GM21576 (cell line): Measurements from ENCODE around the gene TAS2R8.
"Not testable (repeated sequence)": the region's sequence is repeated elsewhere in the genome, so short reads cannot be mapped to it uniquely, and the experiment has no call there.

ENCODE experiments used
- ATAC-seq: cut with Tn5 transposase; IDR thresholded peaks from one replicate; pipeline ENCODE4 v1.9.1; 2021; ENCODE audit warnings: mild to moderate bottlenecking, moderate library complexity; ENCODE audit not compliant: unreplicated experiment

Gene TAS2R8, protein sequence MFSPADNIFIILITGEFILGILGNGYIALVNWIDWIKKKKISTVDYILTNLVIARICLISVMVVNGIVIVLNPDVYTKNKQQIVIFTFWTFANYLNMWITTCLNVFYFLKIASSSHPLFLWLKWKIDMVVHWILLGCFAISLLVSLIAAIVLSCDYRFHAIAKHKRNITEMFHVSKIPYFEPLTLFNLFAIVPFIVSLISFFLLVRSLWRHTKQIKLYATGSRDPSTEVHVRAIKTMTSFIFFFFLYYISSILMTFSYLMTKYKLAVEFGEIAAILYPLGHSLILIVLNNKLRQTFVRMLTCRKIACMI

GRCh38 chr12:10807186-10807585 is at the start of gene TAS2R8:
TSS of gene TAS2R8 (minus strand) at chr12:10807286. CDS start at chr12:10806980, 306 bp downstream.
- ATAC-seq: no peak

- no peak for ATAC-seq
Observed at GRCh38 chr12:10855807-10856206, 48.7 kb upstream of the TAS2R8 start.

DNA sequence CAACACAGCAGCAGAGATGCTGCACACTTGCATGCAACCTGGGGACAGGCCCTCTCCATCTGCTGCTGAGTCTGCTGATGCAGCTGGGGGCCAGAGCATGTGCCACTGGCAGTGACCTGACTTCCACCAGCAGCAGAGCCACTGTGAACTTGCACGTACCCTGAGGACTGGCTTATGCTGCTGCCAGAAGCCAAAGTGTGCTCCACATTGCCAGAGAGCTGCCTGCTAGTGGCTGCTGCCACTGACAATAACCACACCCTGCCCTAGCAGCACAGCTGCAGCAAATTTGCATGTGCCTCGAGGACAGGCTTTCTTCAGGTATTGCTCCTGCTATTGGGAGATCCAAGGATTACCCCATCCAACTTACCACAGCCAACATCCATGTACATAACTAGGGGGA is 46.7 kb upstream of the TAS2R8 start:
- ATAC-seq: no peak

DNA sequence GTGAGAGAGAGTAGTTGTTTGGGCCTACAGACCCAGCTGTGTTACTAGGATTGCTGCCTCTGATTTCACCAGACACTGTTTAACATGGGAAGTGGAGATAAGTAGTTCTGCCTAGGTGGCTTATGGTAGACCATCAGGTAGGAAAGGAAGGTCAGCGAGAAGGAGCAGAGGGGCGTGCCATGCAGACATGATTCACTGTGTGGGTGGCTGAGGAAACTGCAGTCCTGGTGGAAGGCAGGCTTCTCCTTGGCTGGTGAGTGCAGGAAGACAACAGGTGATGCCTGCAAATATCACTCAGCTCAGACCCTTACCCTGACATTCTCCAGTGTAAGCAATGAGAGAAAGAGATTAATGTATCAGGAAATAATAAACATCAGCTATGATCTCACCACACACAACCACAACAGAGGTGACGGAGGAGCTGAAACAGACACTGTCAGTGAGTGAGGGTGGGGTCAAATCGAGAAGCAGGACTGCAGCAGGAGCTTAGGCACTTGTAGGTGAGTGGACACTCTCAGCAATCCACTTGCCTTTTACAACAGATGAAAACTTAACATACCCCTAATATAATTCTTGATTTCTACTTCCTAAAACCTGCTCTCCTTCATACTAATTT is 44.3 kb upstream of the TAS2R8 start:
- ATAC-seq: no peak

GRCh38 chr12:10849425-10849878 is 42.4 kb upstream of the TAS2R8 start, which contains the start of gene PRR4:
TSS of gene PRR4 (minus strand) at chr12:10849475. CDS start at chr12:10849437, 38 bp downstream.
- no peak for ATAC-seq

DNA sequence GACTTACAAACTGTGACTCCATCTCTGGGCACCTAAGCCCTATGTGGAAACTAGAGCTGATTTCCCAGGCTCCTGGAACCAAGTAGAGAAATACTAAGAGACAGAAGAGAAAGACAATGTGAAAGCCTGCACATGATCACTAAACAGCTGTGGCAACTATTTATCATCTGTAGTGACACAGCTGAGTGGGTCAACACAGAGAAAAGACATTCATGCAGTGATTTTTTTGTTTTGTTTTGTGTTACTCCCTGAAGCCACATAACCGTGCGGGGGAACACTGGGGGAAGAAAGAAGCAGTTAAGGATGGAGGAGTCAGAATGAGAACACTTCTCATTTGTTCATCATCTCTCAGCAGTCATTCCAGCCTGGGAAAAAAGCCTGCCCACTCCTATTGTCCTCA is 40.7 kb upstream of the TAS2R8 start:
- ATAC-seq: no peak

DNA sequence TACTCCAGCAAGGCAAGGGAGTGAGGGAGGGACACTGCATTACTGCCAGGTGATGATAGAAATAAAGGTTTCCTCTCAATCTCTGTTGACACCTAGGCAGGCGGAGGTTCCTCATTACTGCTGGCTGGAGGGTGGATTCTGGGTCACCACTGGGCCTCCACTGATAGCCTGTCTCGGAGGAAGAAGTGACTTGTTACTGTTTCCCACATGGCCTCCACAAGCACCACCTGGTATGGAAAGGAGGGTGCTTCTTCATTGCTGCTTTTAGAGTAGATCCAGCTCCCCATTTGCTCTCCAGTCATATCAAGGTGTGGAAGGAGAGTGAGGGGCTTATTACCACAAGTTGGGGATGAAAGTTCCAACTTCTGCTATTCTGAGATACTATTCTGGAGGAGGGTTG is 35.8 kb upstream of the TAS2R8 start:
- ATAC-seq: no peak

- ATAC-seq: no peak
Observed at GRCh38 chr12:10838461-10838860, 31.4 kb upstream of the TAS2R8 start.

- no peak for ATAC-seq
Observed at GRCh38 chr12:10829994-10830393, 22.9 kb upstream of the TAS2R8 start.

GRCh38 chr12:10826258-10826657 is 19.2 kb upstream of the TAS2R8 start, which contains the start of gene TAS2R10:
TSS of gene TAS2R10 (minus strand) at chr12:10826358. CDS start at chr12:10826269, 89 bp downstream.
- no peak for ATAC-seq

DNA sequence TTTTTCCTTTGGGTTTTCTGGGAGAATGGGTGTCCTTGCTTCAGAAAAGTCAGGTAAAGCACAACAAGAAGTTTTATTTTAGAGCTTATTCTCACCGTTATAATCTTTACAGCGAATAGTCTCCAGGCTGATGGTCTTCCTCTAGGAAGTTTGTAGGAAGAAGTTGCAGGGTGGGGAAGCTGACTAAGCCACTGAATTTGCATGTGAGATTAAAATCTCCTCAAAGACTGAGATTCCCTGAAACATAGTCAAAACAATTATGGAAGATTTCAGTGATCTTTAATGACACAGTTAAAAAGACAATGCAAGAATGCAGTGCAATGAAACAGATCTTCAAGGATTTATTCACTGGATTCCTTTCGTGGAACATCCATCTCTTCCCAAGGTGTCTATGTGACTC is 17.9 kb upstream of the TAS2R8 start:
- ATAC-seq: no peak

- no peak for ATAC-seq
Observed at GRCh38 chr12:10811883-10812536, 4.9 kb upstream of the TAS2R8 start.

- ATAC-seq: no peak
Observed at GRCh38 chr12:10810068-10810467, 3.0 kb upstream of the TAS2R8 start, which contains the start of gene TAS2R9. TSS of gene TAS2R9 (minus strand) at chr12:10810168. CDS start at chr12:10810075, 93 bp downstream.

- no peak for ATAC-seq
Observed at GRCh38 chr12:10802587-10802986, 4.5 kb downstream of the TAS2R8 start, which contains the start of gene TAS2R7. TSS of gene TAS2R7 (minus strand) at chr12:10802627. CDS start at chr12:10802570, 57 bp downstream.

DNA sequence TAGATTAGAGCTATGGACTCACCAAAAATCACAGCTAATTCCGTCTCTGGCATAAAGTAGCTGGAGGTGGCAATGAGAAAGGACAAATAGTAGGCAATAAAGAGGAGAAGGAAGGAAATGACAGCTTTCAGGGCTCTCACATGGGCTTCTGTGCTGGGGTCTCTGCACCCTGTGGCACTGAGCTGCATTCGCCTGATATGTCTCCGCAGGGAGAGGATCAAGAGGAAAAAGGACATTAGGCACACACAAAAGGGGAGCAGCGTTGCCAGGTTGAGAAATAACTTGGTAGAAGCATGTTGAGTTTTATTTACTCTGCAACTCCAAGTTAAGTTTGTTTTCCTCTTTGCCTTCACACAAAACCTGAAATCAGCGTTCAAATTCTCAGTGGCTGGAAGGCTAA is 5.3 kb downstream of the TAS2R8 start:
- no peak for ATAC-seq

DNA sequence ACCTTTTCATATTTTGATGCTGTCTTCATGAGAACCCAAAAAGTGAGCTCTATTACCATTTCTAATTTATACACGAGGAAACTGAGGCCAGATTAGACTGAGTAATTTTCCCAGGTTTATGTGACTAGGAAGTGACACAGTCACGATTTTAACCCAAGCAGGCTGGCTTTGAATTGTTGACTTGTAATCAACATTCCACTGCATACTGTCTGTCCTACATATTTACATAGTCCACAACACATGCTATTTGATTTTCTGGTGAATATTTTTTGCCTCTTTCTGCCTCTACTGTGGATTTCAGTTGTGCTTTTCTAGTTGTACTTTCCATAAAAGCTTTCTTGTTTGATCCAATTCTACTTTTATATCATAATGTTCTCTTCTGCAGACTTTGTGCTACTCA is 12.9 kb downstream of the TAS2R8 start:
- no peak for ATAC-seq

GRCh38 chr12:10791769-10792168 is 15.3 kb downstream of the TAS2R8 start:
- not testable (repeated sequence) for ATAC-seq

DNA sequence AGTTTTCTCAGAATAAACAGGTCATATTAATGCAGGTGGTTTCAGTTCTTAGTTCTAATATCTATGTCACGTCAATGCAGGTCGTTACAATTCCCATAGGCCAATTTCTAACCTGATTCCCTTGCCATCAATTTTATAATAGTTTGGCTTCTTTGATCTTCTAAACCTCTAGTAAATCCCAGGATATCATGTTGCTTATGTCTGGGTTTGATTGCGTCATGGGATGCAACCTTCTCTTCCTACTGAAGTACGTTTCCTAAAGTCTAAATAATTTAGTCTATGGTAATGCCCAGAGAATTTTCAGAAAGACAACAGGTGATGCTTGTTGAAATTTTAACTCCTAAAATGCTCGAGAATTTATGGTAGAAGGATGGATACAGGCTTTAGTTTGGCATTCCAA is 23.8 kb downstream of the TAS2R8 start:
- ATAC-seq: no peak

- ATAC-seq: no peak
Observed at GRCh38 chr12:10779103-10779502, 28.0 kb downstream of the TAS2R8 start.

- ATAC-seq: no peak
Observed at GRCh38 chr12:10771132-10771733, 35.9 kb downstream of the TAS2R8 start.

DNA sequence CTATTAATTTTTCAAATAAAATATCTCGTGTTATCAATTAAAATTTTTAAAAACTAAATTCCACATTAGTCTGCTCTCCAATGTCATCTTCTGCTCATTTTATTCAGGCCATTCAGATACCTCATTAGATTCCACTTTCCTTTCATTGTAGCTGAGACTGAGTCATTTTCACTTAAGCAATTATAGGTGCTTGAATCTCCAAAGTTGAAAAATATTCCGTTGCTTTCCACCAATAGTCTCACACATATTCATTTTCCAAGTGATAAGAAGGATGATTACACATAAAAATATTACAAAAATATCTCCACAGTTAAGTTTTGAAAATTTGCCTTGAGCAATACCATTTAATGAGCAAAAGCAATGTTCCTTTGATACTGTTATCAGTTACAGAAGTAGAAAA is 47.4 kb downstream of the TAS2R8 start:
- ATAC-seq: no peak
